Smooth muscle cell of the brain vasculature (primary cell): ENCODE measurements around the gene PIRT.

Experiments used
- DNase-seq: peaks from one replicate; pipeline ENCODE4 v3.0.0-alpha.2; 2012; ENCODE audit warnings: low read depth, low spot score

PIRT gene

DNA sequence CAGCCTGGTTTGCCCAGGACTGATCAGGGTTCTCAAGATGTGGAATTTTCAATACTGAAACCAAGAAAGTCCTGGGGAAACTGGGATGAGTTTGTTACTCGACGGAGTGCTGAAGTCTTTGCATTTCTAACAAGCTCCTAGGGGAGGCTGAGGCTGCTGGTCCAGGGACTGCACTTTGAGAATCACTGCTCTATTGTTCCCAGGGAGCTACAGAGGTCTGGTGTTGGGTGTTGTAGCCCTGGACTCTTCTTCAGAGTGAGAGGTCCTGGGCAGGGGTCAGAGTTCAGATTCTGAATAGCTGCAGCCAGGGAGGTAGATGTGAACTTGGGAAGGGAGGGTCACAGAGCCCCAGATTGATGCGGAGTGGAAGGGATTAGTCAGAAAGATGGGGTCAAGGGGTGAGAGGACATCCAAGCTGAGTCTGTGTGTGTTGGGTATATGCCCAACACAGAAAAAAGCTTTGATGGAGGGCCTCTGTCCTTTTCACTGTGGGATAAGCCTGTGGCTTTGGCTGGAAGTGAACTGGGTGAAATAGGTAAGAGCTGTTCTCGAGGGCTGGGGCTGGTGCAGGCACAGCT is 48.1 kb downstream of the PIRT start:
- DNase-seq = no peak

DNA sequence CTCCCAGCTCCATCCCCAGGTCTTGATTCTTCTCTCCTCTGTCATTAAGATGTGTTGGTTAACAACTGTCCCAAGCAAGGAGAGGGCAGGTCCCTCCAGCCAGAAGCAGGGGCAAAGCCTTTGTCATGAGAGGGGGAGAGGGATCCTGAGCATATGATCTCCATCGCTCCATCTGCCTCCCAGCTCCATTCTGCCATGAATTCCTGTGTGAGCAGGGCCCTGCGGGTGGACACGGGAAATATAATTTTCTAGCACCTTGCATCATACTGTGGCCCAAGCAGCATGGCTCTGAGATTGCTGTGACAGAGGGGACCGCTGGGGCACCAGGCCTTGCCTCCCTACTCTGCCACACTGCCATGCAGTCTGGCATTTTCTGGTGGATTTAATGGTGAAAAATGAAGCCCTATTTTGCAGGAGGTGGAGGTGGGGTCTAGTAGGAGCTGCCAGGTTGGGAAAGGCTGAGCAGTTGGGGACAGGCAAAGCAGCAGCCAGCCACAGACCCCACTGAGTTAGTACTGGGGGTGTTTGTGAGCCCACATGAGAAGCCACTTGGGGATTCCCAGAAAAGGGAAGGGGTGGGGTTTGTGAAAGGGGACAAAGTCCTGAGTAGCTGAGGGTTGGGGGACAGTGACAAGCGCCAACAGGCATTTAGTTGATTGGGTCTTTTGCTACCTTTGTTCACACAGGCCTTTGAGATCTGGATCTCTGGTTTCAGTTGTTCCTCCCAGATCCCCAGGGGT is 50.4 kb downstream of the PIRT start:
- no peak for DNase-seq

DNA sequence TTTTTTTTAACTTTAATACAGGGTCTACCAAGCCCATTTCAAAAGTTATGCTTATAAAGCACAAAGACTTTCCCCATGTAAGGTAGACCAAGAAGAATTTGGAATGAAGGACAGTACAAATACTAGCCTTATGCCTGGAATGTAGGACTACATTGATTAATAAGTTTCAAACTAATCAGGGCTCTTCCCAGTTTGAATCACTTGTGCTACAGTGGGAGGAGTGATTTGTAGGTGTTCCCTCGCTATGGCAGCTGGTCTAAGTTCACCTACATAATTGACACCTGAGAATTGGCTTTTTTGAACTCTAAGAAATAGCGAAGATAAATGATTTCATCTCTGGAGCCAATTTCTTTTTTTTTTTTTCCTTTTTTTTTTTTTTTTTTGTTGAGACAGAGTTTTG is 52.6 kb downstream of the PIRT start:
- DNase-seq = no peak

DNA sequence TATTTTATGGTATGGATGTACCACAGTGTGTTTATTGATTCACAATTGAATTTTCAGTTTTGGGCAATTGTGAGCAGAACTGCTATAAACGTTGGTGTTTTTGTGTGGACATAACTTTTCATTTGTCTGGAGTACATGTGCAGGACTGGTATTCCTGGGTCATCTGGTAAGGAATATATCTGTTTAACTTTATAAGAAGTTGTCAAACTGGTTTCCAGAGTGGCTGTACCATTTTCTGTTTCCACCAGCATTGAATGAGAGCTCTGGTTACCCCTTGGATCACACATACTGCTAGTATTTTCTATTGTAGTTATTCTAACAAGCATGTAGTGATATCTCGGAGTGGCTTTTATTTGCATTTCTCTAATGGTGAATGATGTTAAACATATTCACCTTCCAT is 58.3 kb downstream of the PIRT start:
- no peak for DNase-seq

DNA sequence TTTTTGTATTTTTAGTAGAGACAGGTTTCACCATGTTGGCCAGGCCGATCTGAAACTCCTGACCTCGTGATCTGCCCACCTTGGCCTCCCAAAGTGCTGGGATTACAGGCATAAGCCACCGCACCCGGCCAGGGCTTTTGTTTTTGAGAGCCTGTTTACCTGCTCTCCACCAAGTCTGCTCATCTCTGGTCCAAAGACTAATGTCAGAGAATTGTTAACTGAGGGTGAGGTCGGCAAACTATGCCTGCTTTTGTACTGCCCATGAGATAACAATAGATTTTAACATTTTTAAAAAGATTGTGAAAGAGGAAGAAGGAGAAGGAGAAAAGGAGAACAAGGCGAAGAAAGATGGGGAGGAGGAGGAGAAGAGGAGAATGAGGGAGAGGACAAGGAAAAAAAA is 60.0 kb downstream of the PIRT start:
- no peak for DNase-seq

DNA sequence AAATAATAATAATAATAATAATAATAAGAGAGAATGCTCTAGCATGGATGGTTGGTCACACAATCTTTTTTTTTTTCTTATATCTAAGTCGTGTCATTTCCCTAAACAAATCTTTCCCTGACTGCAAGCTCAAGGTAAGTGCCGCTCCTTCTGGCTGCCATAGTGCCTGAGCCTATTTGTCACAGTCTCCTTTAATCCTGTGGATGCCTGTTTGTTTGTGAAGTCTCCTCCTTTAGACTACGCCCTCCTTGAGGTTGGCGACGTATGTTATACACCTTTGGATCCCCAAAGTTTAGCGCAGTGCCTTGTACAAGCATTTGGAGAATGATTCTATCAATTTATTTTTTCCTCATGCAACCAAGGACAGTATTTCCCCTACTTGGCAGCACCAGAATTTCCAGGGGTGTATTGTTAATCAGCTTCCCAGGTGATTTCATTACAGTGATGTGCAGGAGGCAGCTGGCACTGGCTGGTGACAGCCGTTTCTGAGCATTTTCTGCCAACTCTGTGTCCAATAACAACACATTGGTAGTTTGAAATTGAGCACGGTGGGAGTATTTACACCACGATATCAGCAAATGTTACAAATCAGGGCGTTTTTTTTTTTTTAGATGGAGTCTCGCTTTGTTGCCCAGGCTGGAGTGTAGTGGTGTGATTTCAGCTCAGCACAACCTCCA is 60.6 kb downstream of the PIRT start:
- DNase-seq = no peak

DNA sequence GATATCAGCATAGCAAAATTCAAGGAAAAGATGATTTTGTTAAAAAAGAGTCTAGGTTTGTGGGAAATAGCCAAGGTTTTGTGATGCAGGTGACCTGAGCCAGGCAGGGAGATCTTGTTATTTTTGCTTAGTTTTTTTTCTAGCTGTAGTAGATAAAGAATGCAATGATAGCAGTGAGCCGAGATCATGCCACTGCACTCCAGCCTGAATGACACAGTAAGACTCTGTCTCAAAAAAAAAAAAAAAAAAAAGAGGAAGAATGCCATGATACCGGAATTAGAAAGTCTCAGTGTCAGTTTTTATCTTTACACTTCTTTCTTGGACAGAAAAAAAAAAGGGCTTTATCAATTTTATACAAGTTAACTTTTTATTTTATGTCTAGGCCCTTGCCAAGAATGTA is 61.5 kb downstream of the PIRT start:
- no peak for DNase-seq

DNA sequence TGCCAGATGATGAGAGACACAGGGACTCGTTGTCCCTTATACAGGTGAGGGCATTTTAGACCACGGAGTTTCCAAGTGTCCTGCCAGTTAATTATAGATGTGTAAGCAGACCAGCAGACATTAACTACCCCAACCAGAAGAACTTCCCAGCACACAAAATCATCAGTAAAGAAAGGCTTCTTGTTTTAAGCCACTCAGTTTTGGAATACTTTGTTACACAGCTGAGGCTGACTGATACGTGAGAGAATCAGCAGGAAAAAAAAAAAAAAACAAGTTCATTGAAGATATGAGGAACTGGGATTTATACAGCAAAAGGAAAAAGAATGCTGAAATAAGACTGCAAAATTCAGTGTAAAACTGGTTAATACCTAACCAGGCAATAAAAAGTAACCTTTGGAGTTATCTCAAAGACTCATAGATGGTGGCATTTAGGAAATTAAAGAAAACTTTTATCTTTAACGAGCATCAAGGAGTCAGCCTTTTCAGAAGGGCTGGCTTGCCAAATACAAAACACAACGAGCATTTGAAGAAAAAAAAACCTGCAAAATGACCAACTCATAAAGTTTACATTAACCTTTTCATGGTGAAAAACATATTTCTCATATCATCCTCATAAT is 62.0 kb downstream of the PIRT start:
- no peak for DNase-seq

DNA sequence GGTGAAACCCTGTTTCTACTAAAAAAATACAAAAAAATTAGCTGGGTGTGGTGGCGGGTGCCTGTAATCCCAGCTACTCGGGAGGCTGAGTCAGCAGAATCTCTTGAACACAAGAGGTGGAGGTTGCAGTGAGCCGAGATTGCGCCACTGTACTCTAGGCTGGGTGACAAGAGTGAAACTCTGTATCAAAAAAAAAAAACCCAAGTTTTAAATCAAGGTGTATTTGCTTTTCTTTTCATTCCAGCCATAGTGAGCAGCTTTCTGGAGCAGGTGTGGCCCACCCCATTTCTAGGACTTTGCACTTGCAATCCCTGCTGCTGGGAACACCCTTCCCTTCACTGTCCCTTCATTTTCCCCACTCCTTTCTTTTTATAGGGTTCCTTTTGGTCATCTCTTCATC is 62.8 kb downstream of the PIRT start:
- DNase-seq = no peak

DNA sequence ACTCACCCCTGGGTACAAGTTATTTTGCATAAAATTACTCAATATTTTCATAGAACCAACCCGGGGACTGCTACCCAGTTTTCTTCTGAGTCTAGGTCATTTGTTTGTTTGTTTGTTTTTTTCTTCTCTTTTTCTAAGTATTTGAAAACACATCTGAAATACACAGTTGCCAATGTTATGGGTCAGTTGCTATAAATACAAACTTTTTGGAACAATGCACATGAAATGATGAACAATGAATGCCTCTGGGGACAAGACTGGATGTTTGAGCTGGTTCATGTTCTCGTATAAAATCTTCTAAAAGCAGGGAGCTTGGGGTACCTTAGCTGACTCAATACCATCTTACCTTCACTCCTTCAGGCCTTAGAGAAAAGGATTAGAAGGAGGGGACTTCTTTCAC is 64.5 kb downstream of the PIRT start:
- no peak for DNase-seq
